Measurements from ENCODE around the gene XPO6.

Gene XPO6

DNA sequence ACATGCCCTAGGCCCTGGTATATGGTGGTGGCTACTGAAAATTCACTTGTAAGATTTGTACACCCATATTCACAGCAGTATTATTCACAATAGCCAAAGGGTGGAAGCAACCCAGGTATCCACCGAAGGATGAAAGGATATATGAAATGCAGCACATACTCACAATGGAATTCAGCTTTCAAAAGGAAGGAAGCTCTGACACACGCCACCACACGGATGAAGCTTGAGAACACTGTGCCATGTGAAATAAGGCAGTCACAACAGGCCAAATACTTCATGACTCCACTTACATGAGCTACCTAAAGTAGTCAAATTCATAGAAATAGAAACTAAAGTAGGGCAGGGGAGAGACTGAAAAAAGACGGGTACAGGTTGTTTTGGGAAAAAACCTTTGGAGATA lies 2.9 kb downstream of the XPO6 start:
- no peak for TF ChIP-seq CTCF (IDR thresholded peaks at IDR 0.05; ENCODE audit: borderline replicate concordance, insufficient read depth, low read depth, low read length)
- no peak overlapping the region for H3K4me3 ChIP-seq (ENCODE audit: low read depth, low read length)

DNA sequence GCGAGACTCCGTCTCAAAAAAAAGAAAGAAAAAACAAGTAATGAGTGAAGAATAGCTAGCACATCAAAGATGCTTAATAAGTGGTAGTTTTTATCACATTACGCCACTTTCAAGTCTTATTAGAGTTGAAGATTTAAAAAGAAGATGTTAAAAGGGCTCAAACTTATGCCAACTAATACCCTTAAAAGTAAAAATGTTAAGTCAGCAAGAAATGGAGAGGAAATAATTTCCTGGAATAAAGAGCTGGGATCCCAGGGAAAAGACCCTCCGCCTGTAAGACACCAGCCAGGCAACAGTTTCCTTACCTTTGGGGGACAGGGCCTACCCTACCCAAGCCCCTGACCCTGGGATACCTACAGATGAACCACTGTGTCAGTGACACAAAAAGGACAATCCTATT lies 3.6 kb downstream of the XPO6 start:
- no peak for TF ChIP-seq CTCF (IDR thresholded peaks at IDR 0.05; ENCODE audit: borderline replicate concordance, insufficient read depth, low read depth, low read length)
- no peak overlapping the region for H3K4me3 ChIP-seq (ENCODE audit: low read depth, low read length)

- no peak for TF ChIP-seq CTCF (IDR thresholded peaks at IDR 0.05; ENCODE audit: borderline replicate concordance, insufficient read depth, low read depth, low read length)
- no peak overlapping the region for H3K4me3 ChIP-seq (ENCODE audit: low read depth, low read length)
Measured at GRCh38 chr16:28207399-28207798, 4.4 kb downstream of the XPO6 start.

- H3K4me3 ChIP-seq (ENCODE audit: low read depth, low read length), result no peak overlapping the region
- TF ChIP-seq CTCF (IDR thresholded peaks at IDR 0.05; ENCODE audit: borderline replicate concordance, insufficient read depth, low read depth, low read length), result no peak
Measured at GRCh38 chr16:28205974-28206373, 5.8 kb downstream of the XPO6 start.

- H3K4me3 ChIP-seq (ENCODE audit: low read depth, low read length), result no peak overlapping the region
- TF ChIP-seq CTCF (IDR thresholded peaks at IDR 0.05; ENCODE audit: borderline replicate concordance, insufficient read depth, low read depth, low read length), result no peak
Measured at GRCh38 chr16:28205117-28205899, 6.5 kb downstream of the XPO6 start.

GRCh38 chr16:28204622-28205021 lies 7.1 kb downstream of the XPO6 start:
- H3K4me3 ChIP-seq (ENCODE audit: low read depth, low read length), result no peak overlapping the region
- TF ChIP-seq CTCF (IDR thresholded peaks at IDR 0.05; ENCODE audit: borderline replicate concordance, insufficient read depth, low read depth, low read length), result no peak

GRCh38 chr16:28204204-28204603 lies 7.6 kb downstream of the XPO6 start:
- no peak overlapping the region for H3K4me3 ChIP-seq (ENCODE audit: low read depth, low read length)
- no peak for TF ChIP-seq CTCF (IDR thresholded peaks at IDR 0.05; ENCODE audit: borderline replicate concordance, insufficient read depth, low read depth, low read length)

Measured in GM12875 (cell line).